HL-60 (cell line): ENCODE data around the gene NPB.

Source experiments
- DNase-seq, 2 experiments: peaks; one replicate each; pipeline ENCODE4 v3.0.0-alpha.2; 2010 to 2020; ENCODE audit warnings: low read depth in 1 of 2, low spot score in 1 of 2
- H3K27ac ChIP-seq: fragments of 250-450 bp; sonication (Bioruptor Pico); replicated peaks from 2 replicates; pipeline ENCODE4 v1.5.1; 2020; ENCODE audit warnings: mild to moderate bottlenecking, moderate library complexity
- H3K27me3 ChIP-seq: fragments of 250-450 bp; sonication (Bioruptor Pico); 2 replicates; pipeline ENCODE4 v1.5.1; 2021; ENCODE audit warnings: mild to moderate bottlenecking, moderate library complexity; ENCODE audit not compliant: insufficient read depth, poor library complexity, severe bottlenecking
- H3K4me3 ChIP-seq: replicated peaks from 2 replicates; pipeline ENCODE4 v1.5.1; 2011; ENCODE audit warnings: mild to moderate bottlenecking, control low read depth, low read length; ENCODE audit not compliant: insufficient read depth
- CTCF ChIP-seq: IDR thresholded peaks from one replicate; pipeline ENCODE4 v1.5.1; 2011; ENCODE audit warnings: low read length, control low read depth, inconsistent platforms; ENCODE audit not compliant: insufficient read depth
- GABPA ChIP-seq: IDR thresholded peaks from 2 replicates; pipeline ENCODE4 v1.6.1; 2012; ENCODE audit warnings: low read depth
- POLR2AphosphoS5 ChIP-seq: IDR thresholded peaks from 2 replicates; pipeline ENCODE4 v1.6.1; 2012; ENCODE audit warnings: low read depth
- SPI1 ChIP-seq: IDR thresholded peaks from 2 replicates; pipeline ENCODE4 v1.6.1; 2012; ENCODE audit warnings: low read depth, mild to moderate bottlenecking, borderline replicate concordance
- TF ChIP-seq, protein P1 (sequence below): IDR thresholded peaks from 2 replicates; pipeline ENCODE4 v1.6.1; 2012; ENCODE audit warnings: low read depth; ENCODE audit not compliant: insufficient replicate concordance

NPB gene

GRCh38 chr17:81931557-81932332 lies 29.7 kb downstream of the NPB start:
- TF ChIP-seq GABPA (no peak), SPI1 (no peak), CTCF (no peak), POLR2AphosphoS5 (no peak)
- TF ChIP-seq, protein P1, sequence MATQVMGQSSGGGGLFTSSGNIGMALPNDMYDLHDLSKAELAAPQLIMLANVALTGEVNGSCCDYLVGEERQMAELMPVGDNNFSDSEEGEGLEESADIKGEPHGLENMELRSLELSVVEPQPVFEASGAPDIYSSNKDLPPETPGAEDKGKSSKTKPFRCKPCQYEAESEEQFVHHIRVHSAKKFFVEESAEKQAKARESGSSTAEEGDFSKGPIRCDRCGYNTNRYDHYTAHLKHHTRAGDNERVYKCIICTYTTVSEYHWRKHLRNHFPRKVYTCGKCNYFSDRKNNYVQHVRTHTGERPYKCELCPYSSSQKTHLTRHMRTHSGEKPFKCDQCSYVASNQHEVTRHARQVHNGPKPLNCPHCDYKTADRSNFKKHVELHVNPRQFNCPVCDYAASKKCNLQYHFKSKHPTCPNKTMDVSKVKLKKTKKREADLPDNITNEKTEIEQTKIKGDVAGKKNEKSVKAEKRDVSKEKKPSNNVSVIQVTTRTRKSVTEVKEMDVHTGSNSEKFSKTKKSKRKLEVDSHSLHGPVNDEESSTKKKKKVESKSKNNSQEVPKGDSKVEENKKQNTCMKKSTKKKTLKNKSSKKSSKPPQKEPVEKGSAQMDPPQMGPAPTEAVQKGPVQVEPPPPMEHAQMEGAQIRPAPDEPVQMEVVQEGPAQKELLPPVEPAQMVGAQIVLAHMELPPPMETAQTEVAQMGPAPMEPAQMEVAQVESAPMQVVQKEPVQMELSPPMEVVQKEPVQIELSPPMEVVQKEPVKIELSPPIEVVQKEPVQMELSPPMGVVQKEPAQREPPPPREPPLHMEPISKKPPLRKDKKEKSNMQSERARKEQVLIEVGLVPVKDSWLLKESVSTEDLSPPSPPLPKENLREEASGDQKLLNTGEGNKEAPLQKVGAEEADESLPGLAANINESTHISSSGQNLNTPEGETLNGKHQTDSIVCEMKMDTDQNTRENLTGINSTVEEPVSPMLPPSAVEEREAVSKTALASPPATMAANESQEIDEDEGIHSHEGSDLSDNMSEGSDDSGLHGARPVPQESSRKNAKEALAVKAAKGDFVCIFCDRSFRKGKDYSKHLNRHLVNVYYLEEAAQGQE = no peak
- no peak overlapping the region for H3K4me3 ChIP-seq
- H3K27ac ChIP-seq = no peak overlapping the region
- no peaks in the 10 kb centered on the region for H3K27me3 ChIP-seq
- no peak for DNase-seq

GRCh38 chr17:81932333-81932983 lies 30.4 kb downstream of the NPB start:
- H3K4me3 ChIP-seq = no peak overlapping the region
- TF ChIP-seq GABPA = no peak
- no peak overlapping the region for H3K27ac ChIP-seq
- H3K27me3 ChIP-seq = no peaks in the 10 kb centered on the region
- DNase-seq = no peak

DNA sequence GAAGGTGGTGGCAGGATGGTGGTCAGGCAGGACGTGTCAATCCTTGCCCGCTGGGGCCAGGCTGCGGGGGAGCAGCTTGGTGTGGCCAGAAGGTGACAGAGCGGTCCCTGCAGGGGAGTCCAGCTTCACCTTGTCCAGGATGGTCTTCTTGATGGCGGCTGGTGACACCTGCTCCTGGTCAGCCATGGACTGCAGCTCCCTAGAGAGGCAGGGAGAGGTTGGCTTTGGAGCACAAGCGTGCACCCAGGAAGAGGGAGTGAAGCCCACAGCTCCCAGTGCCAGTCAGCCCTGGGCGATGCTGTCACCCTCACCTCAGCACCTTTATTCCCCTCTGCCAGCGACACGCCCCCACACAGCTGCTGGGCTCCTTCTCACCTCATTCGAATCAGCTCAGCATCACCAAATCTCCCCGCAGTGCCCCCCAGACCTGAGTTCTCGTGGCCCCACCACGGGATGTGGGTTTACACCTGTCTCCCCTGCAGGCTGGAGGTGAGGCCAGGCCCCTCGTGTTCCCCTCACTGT lies 31.2 kb downstream of the NPB start:
- H3K27ac ChIP-seq = no peak overlapping the region
- TF ChIP-seq, protein P1 = no peak
- no peak for TF ChIP-seq SPI1
- no peak for TF ChIP-seq POLR2AphosphoS5
- TF ChIP-seq GABPA = no peak
- TF ChIP-seq CTCF = no peak
- no peak for DNase-seq
- H3K27me3 ChIP-seq = no peaks in the 10 kb centered on the region
- no peak overlapping the region for H3K4me3 ChIP-seq

DNA sequence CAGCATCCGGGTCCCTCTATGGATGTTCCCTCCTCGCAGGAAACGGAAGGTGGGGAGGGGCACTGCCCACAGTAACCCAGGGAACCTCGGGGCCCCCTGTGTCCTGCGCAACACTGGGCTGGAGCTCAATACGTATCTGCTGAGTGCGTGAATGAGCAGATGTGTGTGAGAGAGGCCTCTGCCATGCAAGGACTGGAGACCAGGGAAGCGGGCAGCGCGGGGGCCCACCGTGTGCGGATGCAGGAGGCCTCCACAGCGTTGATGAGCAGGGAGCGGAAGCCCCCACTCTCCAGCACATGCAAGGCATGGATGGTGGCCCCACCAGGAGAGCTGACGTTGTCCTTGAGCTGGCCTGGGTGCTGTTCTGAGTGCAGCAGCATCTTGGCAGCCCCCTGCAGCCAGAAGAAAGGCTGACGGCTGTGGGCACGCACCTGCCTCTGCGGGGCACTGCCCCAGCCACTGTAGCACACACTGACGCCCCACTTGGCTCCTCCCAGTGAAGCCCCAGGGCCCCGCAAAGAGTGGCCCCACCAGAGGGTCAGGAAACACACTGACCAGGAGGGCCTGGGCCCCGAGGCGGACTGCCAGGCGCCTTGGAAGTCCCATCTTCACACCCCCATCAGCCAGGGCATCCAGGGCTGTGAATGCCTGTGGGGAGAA lies 32.2 kb downstream of the NPB start:
- no peaks in the 10 kb centered on the region for H3K27me3 ChIP-seq
- peak in 1 of 2 experiments; percentile 52 for DNase-seq
- no peak for TF ChIP-seq GABPA
- no peak overlapping the region for H3K4me3 ChIP-seq
- 0 out of 2 replicates have a peak overlapping the region, but pooled peaks have one; percentile 14 for H3K27ac ChIP-seq
